Right ventricle myocardium superior (tissue), 1 donor: ENCODE measurements around the gene EYA3. TPM values are rescaled to one million over a fixed set of nuclear protein-coding genes. Genes with fewer than 3 reads are reported as not detected.

Experiments used
- ATAC-seq: fragments of 200-7000 bp; cut with Tn5 transposase; one replicate; pipeline ENCODE4 v1.9.1; 2020; ENCODE audit warnings: mild to moderate bottlenecking; ENCODE audit not compliant: poor library complexity
- DNase-seq: peaks from one replicate; pipeline ENCODE4 v3.0.0-alpha.2; 2020
- intact Hi-C: fragments of 100-400 bp; cut with DNase I; formaldehyde crosslinking; loops from one replicate; pipeline ENCODE4 v1.11.2; 2022
- total RNA-seq: library from RNA; stranded (reverse); fragmentation: NEBNext Ultra II Directional; extraction: Animal tissue kit (Norgen Biotek cat#: 25700); gene quantifications from one replicate; pipeline ENCODE4 v1.2.1, GENCODE V29; 2021
- donor health status: DM: no; HTN: yes; CAD: no; lungs with severe emphysema.

EYA3 gene
- total RNA-seq, 1 donor from 2014 or later, result 16.0 TPM

GRCh38 chr1:28118640-28119307, 30.4 kb upstream of the EYA3 start:
- intact Hi-C loops, result no loop called here
- ATAC-seq (no peak), DNase-seq (no peak)

GRCh38 chr1:28115267-28115666, 26.9 kb upstream of the EYA3 start:
- DNase-seq (no peak), ATAC-seq (no peak)
- intact Hi-C loops, result no loop called here

- DNase-seq (no peak), ATAC-seq (no peak)
- intact Hi-C loops, result no loop called here
Observed at GRCh38 chr1:28114844-28115243, 26.4 kb upstream of the EYA3 start.

GRCh38 chr1:28113242-28113572, 24.8 kb upstream of the EYA3 start:
- intact Hi-C loops, result no loop called here
- no peak for ATAC-seq
- no peak for DNase-seq

- DNase-seq (no peak), ATAC-seq (peak; percentile 69)
- intact Hi-C loops, result no loop called here
Observed at GRCh38 chr1:28112388-28113241, 24.2 kb upstream of the EYA3 start.

- intact Hi-C loops, result no loop called here
Observed at GRCh38 chr1:28111157-28111556, 22.7 kb upstream of the EYA3 start.

GRCh38 chr1:28110555-28110954, 22.1 kb upstream of the EYA3 start:
- intact Hi-C loops, result no loop called here
- no peak for DNase-seq
- no peak for ATAC-seq

More at GRCh38 chr1:28111157-28111556, 22.7 kb upstream of the EYA3 start:
- ATAC-seq (peak; percentile 25), DNase-seq (no peak)

GRCh38 chr1:28109639-28110038, 21.2 kb upstream of the EYA3 start:
- ATAC-seq, result no peak
- intact Hi-C loops, result no loop called here

GRCh38 chr1:28108001-28108400, 19.6 kb upstream of the EYA3 start:
- no peak for DNase-seq
- intact Hi-C loops, result no loop called here
- ATAC-seq, result no peak

More at GRCh38 chr1:28109639-28110038, 21.2 kb upstream of the EYA3 start:
- DNase-seq, result no peak

GRCh38 chr1:28104866-28105467, 16.6 kb upstream of the EYA3 start:
- DNase-seq (no peak), ATAC-seq (peak; percentile 84)
- intact Hi-C loops, result no loop called here

GRCh38 chr1:28102189-28102588, 13.8 kb upstream of the EYA3 start:
- DNase-seq (no peak), ATAC-seq (no peak)
- intact Hi-C loops, result no loop called here

- intact Hi-C loops, result no loop called here
- ATAC-seq, result peak; percentile 94
- no peak for DNase-seq
Observed at GRCh38 chr1:28099050-28099769, 10.8 kb upstream of the EYA3 start.

GRCh38 chr1:28097100-28097472, 8.7 kb upstream of the EYA3 start:
- intact Hi-C loops, result no loop called here
- DNase-seq, result no peak

GRCh38 chr1:28096210-28097099, 8.0 kb upstream of the EYA3 start:
- ATAC-seq (no peak), DNase-seq (no peak)
- intact Hi-C loops, result no loop called here

More at GRCh38 chr1:28097100-28097472, 8.7 kb upstream of the EYA3 start:
- no peak for ATAC-seq

GRCh38 chr1:28091043-28091781, 2.8 kb upstream of the EYA3 start:
- intact Hi-C loops, result loop anchor here (2.0 kb wide), 1 partner anchor 120 kb away; no protein-coding TSS in a partner anchor
- no peak for ATAC-seq

GRCh38 chr1:28087614-28088167, 719 bp downstream of the EYA3 start:
- intact Hi-C loops, result no loop called here
- DNase-seq (no peak), ATAC-seq (peak; percentile 4)

More at GRCh38 chr1:28091043-28091781, 2.8 kb upstream of the EYA3 start:
- peak; percentile 76 for DNase-seq

GRCh38 chr1:28086651-28087050, 1.8 kb downstream of the EYA3 start:
- no peak for ATAC-seq
- no peak for DNase-seq
- intact Hi-C loops, result no loop called here
